Chondrocyte (in vitro differentiated cells): ENCODE results near the gene GJA5. TPM values are rescaled to one million over a fixed set of nuclear protein-coding genes. Genes with fewer than 3 reads are reported as not detected.

Experiments
- DNase-seq: peaks from one replicate; pipeline ENCODE4 v3.0.0; 2021; ENCODE audit warnings: mixed read lengths, low spot score
- H3K27ac Mint-ChIP-seq: one replicate; pipeline ENCODE4 v1.8.0; 2021; ENCODE audit warnings: mild to moderate bottlenecking, moderate library complexity, mixed read lengths; ENCODE audit not compliant: unreplicated experiment
- H3K27me3 Mint-ChIP-seq: 2 replicates; pipeline ENCODE4 v1.8.0; 2021; ENCODE audit warnings: low read depth, mixed read lengths
- H3K36me3 Mint-ChIP-seq: 2 replicates; pipeline ENCODE4 v1.8.0; 2021; ENCODE audit warnings: low read depth, mixed read lengths
- H3K4me1 Mint-ChIP-seq: 2 replicates; pipeline ENCODE4 v1.8.0; 2021; ENCODE audit warnings: low read depth, mild to moderate bottlenecking, mixed read lengths
- H3K4me3 Mint-ChIP-seq: one replicate; pipeline ENCODE4 v1.8.0; 2021; ENCODE audit warnings: mild to moderate bottlenecking, moderate library complexity, mixed read lengths; ENCODE audit not compliant: unreplicated experiment
- H3K9me3 Mint-ChIP-seq: 2 replicates; pipeline ENCODE4 v1.8.0; 2021; ENCODE audit warnings: low read depth, mixed read lengths
- CTCF ChIP-seq: fragments of 200-600 bp; sonication (generic); IDR thresholded peaks from 2 replicates; pipeline ENCODE4 v1.5.0; 2021; ENCODE audit warnings: antibody characterized with exemption, mild to moderate bottlenecking, moderate library complexity
- total RNA-seq: library from RNA; stranded (reverse); gene quantifications from 3 replicates; pipeline ENCODE4 v1.2.1, GENCODE V29; 2021

GJA5 gene
- total RNA-seq, 1 donor from 2014 or later, result 0.17 TPM

- H3K9me3 Mint-ChIP-seq, result no peaks in the 10 kb centered on the region
- no peak overlapping the region for H3K4me3 Mint-ChIP-seq
- peaks cover 10% of the 10 kb centered on the region for H3K4me1 Mint-ChIP-seq
- no peaks in the 10 kb centered on the region for H3K27me3 Mint-ChIP-seq
- H3K27ac Mint-ChIP-seq, result no peak overlapping the region
- no peak for TF ChIP-seq CTCF
- no peaks in the 10 kb centered on the region for H3K36me3 Mint-ChIP-seq
- DNase-seq, result no peak
Measured at GRCh38 chr1:147754661-147755060, 5.7 kb downstream of the GJA5 start.

GRCh38 chr1:147753081-147753480, 7.3 kb downstream of the GJA5 start:
- no peaks in the 10 kb centered on the region for H3K27me3 Mint-ChIP-seq
- no peak for DNase-seq
- H3K4me1 Mint-ChIP-seq, result peaks cover 10% of the 10 kb centered on the region
- TF ChIP-seq CTCF, result no peak
- H3K4me3 Mint-ChIP-seq, result no peak overlapping the region
- no peak overlapping the region for H3K27ac Mint-ChIP-seq
- H3K36me3 Mint-ChIP-seq, result no peaks in the 10 kb centered on the region
- no peaks in the 10 kb centered on the region for H3K9me3 Mint-ChIP-seq

GRCh38 chr1:147752511-147752910, 7.9 kb downstream of the GJA5 start:
- Mint-ChIP-seq H3K4me3 (no peak overlapping the region), H3K9me3 (no peaks in the 10 kb centered on the region), H3K36me3 (no peaks in the 10 kb centered on the region), H3K27ac (no peak overlapping the region), H3K27me3 (no peaks in the 10 kb centered on the region), H3K4me1 (peaks cover 7% of the 10 kb centered on the region)
- DNase-seq, result no peak
- no peak for TF ChIP-seq CTCF

- no peaks in the 10 kb centered on the region for H3K27me3 Mint-ChIP-seq
Measured at GRCh38 chr1:147751346-147751745, 9.1 kb downstream of the GJA5 start.

GRCh38 chr1:147750618-147751217, 9.7 kb downstream of the GJA5 start:
- no peaks in the 10 kb centered on the region for H3K9me3 Mint-ChIP-seq
- no peaks in the 10 kb centered on the region for H3K4me1 Mint-ChIP-seq
- TF ChIP-seq CTCF, result no peak
- H3K27me3 Mint-ChIP-seq, result no peaks in the 10 kb centered on the region
- no peak for DNase-seq
- no peak overlapping the region for H3K27ac Mint-ChIP-seq
- no peak overlapping the region for H3K4me3 Mint-ChIP-seq
- no peaks in the 10 kb centered on the region for H3K36me3 Mint-ChIP-seq

More at GRCh38 chr1:147751346-147751745, 9.1 kb downstream of the GJA5 start:
- Mint-ChIP-seq H3K4me1 (no peaks in the 10 kb centered on the region), H3K27ac (no peak overlapping the region), H3K4me3 (no peak overlapping the region), H3K36me3 (no peaks in the 10 kb centered on the region), H3K9me3 (no peaks in the 10 kb centered on the region)
- TF ChIP-seq CTCF, result no peak
- no peak for DNase-seq
